Keratinocyte (primary cell): ENCODE data around the gene ECHDC3. TPM values are rescaled to one million over a fixed set of nuclear protein-coding genes. Genes with fewer than 3 reads are reported as not detected.

Experiments used
- DNase-seq: peaks from one replicate; pipeline ENCODE4 v3.0.0-alpha.2; 2011; ENCODE audit warnings: low read depth, missing footprints, low spot score
- FAIRE-seq: peaks from 2 replicates; lab custom pipeline; 2011; peaks lifted over from hg19 to GRCh38; lab: Jason Lieb, UNC
- H2AFZ ChIP-seq: 2 replicates; pipeline ENCODE4 v1.6.0; 2012; ENCODE audit warnings: low read length, control low read depth, inconsistent platforms; ENCODE audit not compliant: control insufficient read depth
- H3K27ac ChIP-seq: 2 replicates; pipeline ENCODE4 v1.5.1; 2011; ENCODE audit warnings: low read length; ENCODE audit not compliant: control insufficient read depth, insufficient read depth
- H3K27me3 ChIP-seq: 3 replicates; pipeline ENCODE4 v1.6.0; 2011; ENCODE audit warnings: low read length; ENCODE audit not compliant: control insufficient read depth, insufficient read depth; ENCODE audit errors: extremely low read depth
- H3K36me3 ChIP-seq, 2 experiments: 2 replicates in 1 of 2; 3 replicates in 1 of 2; pipeline ENCODE4 v1.5.1; 2011; ENCODE audit warnings: low read length in 2 of 2, mild to moderate bottlenecking in 1 of 2; ENCODE audit not compliant: control insufficient read depth in 2 of 2, insufficient read depth in 2 of 2; ENCODE audit errors: extremely low read depth in 1 of 2
- H3K4me1 ChIP-seq: 3 replicates; pipeline ENCODE4 v1.5.1; 2011; ENCODE audit warnings: low read length; ENCODE audit not compliant: control insufficient read depth, insufficient read depth; ENCODE audit errors: extremely low read depth
- H3K4me2 ChIP-seq: 3 replicates; pipeline ENCODE4 v1.6.0; 2011; ENCODE audit warnings: low read depth, low read length; ENCODE audit not compliant: control insufficient read depth, insufficient read depth; ENCODE audit errors: extremely low read depth
- H3K4me3 ChIP-seq, 3 experiments: fragments of 200-600 bp in 1 of 3; sonication (generic) in 1 of 3; 2 replicates in 2 of 3; 3 replicates in 1 of 3; pipeline ENCODE4 v1.5.1; 2011 to 2016; ENCODE audit warnings: low read length in 3 of 3, mild to moderate bottlenecking in 3 of 3, control low read depth in 2 of 3, inconsistent platforms in 1 of 3, low read depth in 1 of 3, mixed read lengths in 1 of 3, mixed run types in 1 of 3, moderate library complexity in 1 of 3; ENCODE audit not compliant: control insufficient read depth in 2 of 3, insufficient read depth in 2 of 3; ENCODE audit errors: extremely low read depth in 1 of 3
- H3K79me2 ChIP-seq: 2 replicates; pipeline ENCODE4 v1.6.0; 2012; ENCODE audit warnings: low read length; ENCODE audit not compliant: control insufficient read depth, insufficient read depth
- H3K9ac ChIP-seq: 3 replicates; pipeline ENCODE4 v1.6.0; 2011; ENCODE audit warnings: low read length; ENCODE audit not compliant: control insufficient read depth, insufficient read depth; ENCODE audit errors: extremely low read depth
- H3K9me1 ChIP-seq: 3 replicates; pipeline ENCODE4 v1.6.0; 2011; ENCODE audit warnings: low read length; ENCODE audit not compliant: control insufficient read depth, insufficient read depth; ENCODE audit errors: extremely low read depth
- H3K9me3 ChIP-seq: 2 replicates; pipeline ENCODE4 v1.5.1; 2012; ENCODE audit warnings: low read depth, low read length; ENCODE audit not compliant: control insufficient read depth
- H4K20me1 ChIP-seq: 3 replicates; pipeline ENCODE4 v1.6.0; 2011; ENCODE audit warnings: low read length; ENCODE audit not compliant: control insufficient read depth, insufficient read depth; ENCODE audit errors: extremely low read depth
- CTCF ChIP-seq, 3 experiments: IDR thresholded peaks in 1 of 3; conservative IDR thresholded peaks in 1 of 3; optimal IDR thresholded peaks in 1 of 3; 2 replicates in 2 of 3; 3 replicates in 1 of 3; pipeline versions ENCODE3 to v1.5.1; 2011; ENCODE audit warnings: low read length in 3 of 3, mild to moderate bottlenecking in 3 of 3, moderate library complexity in 2 of 3, control low read depth in 1 of 3, inconsistent platforms in 1 of 3; ENCODE audit not compliant: insufficient read depth in 2 of 3; ENCODE audit errors: extremely low read depth in 1 of 3
- EZH2 ChIP-seq: IDR thresholded peaks from one replicate; pipeline ENCODE4 v1.6.1; 2012; ENCODE audit warnings: inconsistent platforms, mild to moderate bottlenecking, low read length, moderate library complexity
- dilution Hi-C: fragments of 300-500 bp; cut with MboI; formaldehyde crosslinking; loops from one replicate; pipeline ENCODE4 v1.7.0; 2020; ENCODE audit warnings: low sequenced_read_pairs; ENCODE audit not compliant: extremely low pct_ligation_motif_present
- polyA plus RNA-seq, 5 experiments: library from polyadenylated mRNA; depleted of rRNA in 3 of 5; stranded (reverse) in 3 of 5; stranded (forward) in 1 of 5; unstranded in 1 of 5; fragments of >200 nt; gene quantifications; 1 replicate in 1 of 5; 2 replicates in 3 of 5; 3 replicates in 1 of 5; pipeline versions ENCODE4 v1.2.1 to v1.2.3, GENCODE V29; 2011 to 2012; ENCODE audit warnings: missing spikeins in 2 of 5, low read depth in 1 of 5, low replicate concordance in 1 of 5

Gene ECHDC3
- polyA plus RNA-seq, 1 donor (not counting 4 experiments of a cell fraction or from before 2014, with no cell fraction given), result 3.5 TPM

DNA sequence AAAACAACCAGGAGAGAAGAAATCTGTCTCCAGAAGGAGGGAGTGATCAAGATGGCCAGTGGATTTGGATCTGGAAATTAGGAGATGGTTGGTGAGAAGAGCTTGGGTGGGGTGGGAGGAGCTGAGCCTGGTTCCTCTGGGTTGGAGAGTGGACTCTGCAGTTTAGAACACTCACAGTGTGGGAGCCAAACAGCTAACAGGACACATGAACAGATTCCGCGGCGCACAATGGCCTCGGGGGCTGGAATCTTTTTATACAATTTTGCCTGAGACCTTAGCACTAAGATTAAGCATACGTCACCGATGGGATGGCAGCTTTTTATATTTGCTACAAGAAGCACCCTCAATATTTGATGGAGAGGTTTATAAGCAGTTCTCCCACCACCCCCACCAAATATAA is 2.9 kb downstream of the ECHDC3 start:
- dilution Hi-C loops, result no loop called here
- TF ChIP-seq CTCF (optimal IDR thresholded peaks at IDR 0.05 in 1 of 3, IDR thresholded peaks at IDR 0.05 in 1 of 3, conservative IDR thresholded peaks at IDR 0.05 in 1 of 3; ENCODE audit: extremely low read depth in 1 of 3, insufficient read depth in 2 of 3, low read length in 3 of 3), result no peak
- no peak for TF ChIP-seq EZH2
- DNase-seq (no peak), FAIRE-seq (no peak)
- Histone ChIP-seq H3K9me1 (no peaks in the 10 kb centered on the region), H3K36me3 (no peaks in the 10 kb centered on the region), H3K4me2 (no peak overlapping the region), H3K27me3 (no peaks in the 10 kb centered on the region), H2AFZ (no peak overlapping the region), H3K4me3 (no peak overlapping the region), H3K4me1 (peaks cover 7% of the 10 kb centered on the region), H3K27ac (no peak overlapping the region), H3K9ac (no peak overlapping the region), H4K20me1 (no peaks in the 10 kb centered on the region), H3K9me3 (no peaks in the 10 kb centered on the region), H3K79me2 (no peaks in the 10 kb centered on the region)

DNA sequence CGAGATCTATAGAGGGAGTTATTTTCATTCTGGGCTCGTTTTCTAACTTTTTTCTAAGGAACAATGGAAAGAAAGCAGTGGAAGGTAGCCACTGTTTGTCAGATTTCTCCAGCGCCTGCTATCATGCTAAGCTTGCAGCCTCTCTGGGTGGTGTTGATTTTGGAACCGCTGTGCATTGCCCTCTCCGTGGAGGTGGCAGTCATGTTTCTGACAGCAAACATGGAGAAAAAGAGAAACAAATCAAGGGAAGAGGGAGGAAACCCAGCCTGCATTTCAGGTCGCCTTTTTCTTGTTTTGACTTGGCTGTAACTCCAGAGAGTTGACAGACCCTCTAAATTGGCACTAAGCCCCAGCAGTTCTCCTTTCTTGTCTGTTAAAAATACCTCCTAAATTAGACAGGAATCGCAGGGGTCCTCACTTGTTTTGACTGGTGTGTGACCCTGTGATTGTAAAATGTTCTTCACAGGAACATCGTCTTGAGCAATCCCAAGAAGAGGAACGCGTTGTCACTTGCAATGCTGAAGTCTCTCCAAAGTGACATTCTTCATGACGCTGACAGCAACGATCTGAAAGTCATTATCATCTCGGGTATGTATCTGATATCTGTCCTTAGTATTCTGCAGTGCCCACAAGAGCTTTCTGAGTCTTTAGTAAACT is 4.8 kb downstream of the ECHDC3 start:
- H3K4me2 ChIP-seq, result peak overlapping the region; percentile 39
- H3K27me3 ChIP-seq, result no peaks in the 10 kb centered on the region
- no peak overlapping the region for H3K9ac ChIP-seq
- H3K9me1 ChIP-seq, result no peaks in the 10 kb centered on the region
- H3K79me2 ChIP-seq, result no peaks in the 10 kb centered on the region
- peaks cover 7% of the 10 kb centered on the region for H3K4me1 ChIP-seq
- DNase-seq (no peak), FAIRE-seq (no peak)
- no peak overlapping the region for H3K27ac ChIP-seq
- no peaks in the 10 kb centered on the region for H3K9me3 ChIP-seq
- no peaks in the 10 kb centered on the region for H4K20me1 ChIP-seq
- H3K4me3 ChIP-seq, result no peak overlapping the region
- H3K36me3 ChIP-seq, result no peaks in the 10 kb centered on the region
- H2AFZ ChIP-seq, result no peak overlapping the region
- TF ChIP-seq CTCF (optimal IDR thresholded peaks at IDR 0.05 in 1 of 3, IDR thresholded peaks at IDR 0.05 in 1 of 3, conservative IDR thresholded peaks at IDR 0.05 in 1 of 3; ENCODE audit: extremely low read depth in 1 of 3, insufficient read depth in 2 of 3, low read length in 3 of 3) (no peak), EZH2 (no peak)
- dilution Hi-C loops, result no loop called here
